Neural progenitor cell (in vitro differentiated cells): ENCODE results near the gene HYAL3.

Source experiments
- EZH2 ChIP-seq: fragments of 200-600 bp; sonication (generic); IDR thresholded peaks from 2 replicates; pipeline ENCODE4 v1.6.1; 2017; ENCODE audit warnings: antibody characterized with exemption, mild to moderate bottlenecking, moderate library complexity
- TF ChIP-seq, protein P1 (sequence below): fragments of 200-600 bp; sonication (generic); IDR thresholded peaks from 2 replicates; pipeline ENCODE4 v1.5.1; 2017; ENCODE audit warnings: antibody characterized with exemption, mild to moderate bottlenecking

DNA sequence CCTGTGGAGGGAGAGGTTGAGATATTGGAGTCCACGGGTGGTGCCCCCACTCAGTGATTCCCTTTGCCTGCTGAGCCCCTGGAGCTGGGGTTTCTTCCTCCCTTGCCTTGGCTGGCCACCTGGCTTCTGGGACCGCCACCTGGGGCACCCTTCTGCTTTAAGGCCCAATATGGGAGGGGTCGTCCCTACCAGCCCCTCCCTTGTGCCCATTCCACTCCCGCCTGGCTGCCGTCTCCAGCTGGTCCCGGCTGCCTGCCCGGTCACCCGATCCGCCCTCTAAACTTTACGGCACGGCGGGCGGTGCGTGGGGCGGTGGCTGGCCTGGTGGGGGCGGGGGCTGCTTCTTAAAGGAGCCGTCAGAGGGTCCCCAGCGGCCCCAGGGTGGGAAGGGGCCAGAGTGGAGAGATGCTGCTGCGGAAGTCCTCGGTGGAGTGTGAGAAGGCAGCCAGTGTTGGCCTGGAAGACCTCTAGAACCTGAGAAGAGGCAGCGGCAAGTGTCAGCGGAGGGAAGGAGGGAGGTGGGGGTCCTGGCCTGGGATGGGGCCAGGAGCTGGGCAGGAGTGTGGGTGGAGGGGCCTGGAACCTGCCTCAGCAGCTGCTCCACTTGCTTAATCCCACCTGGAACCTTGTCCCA, 31.8 kb downstream of the HYAL3 start:
- TF ChIP-seq, protein P1, sequence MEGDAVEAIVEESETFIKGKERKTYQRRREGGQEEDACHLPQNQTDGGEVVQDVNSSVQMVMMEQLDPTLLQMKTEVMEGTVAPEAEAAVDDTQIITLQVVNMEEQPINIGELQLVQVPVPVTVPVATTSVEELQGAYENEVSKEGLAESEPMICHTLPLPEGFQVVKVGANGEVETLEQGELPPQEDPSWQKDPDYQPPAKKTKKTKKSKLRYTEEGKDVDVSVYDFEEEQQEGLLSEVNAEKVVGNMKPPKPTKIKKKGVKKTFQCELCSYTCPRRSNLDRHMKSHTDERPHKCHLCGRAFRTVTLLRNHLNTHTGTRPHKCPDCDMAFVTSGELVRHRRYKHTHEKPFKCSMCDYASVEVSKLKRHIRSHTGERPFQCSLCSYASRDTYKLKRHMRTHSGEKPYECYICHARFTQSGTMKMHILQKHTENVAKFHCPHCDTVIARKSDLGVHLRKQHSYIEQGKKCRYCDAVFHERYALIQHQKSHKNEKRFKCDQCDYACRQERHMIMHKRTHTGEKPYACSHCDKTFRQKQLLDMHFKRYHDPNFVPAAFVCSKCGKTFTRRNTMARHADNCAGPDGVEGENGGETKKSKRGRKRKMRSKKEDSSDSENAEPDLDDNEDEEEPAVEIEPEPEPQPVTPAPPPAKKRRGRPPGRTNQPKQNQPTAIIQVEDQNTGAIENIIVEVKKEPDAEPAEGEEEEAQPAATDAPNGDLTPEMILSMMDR: no peak
- no peak for TF ChIP-seq EZH2
